Inflammatory macrophage (primary cell): ENCODE results near the gene MRPL27.
A peak's percentile ranks its signal among the peaks of the same experiment; 100 is the strongest.

ENCODE experiments used
- DNase-seq, 2 donors: peaks; one replicate each; pipeline ENCODE4 v3.0.0-alpha.2; 2020 to 2022

The MRPL27 gene

GRCh38 chr17:50359998-50360461, 13.0 kb downstream of the MRPL27 start:
- no peak for DNase-seq

- DNase-seq = no peak
Observed at GRCh38 chr17:50359005-50359699, 13.8 kb downstream of the MRPL27 start.

- no peak for DNase-seq
Observed at GRCh38 chr17:50358177-50358576, 14.8 kb downstream of the MRPL27 start.

GRCh38 chr17:50356892-50357510, 16.0 kb downstream of the MRPL27 start:
- no peak for DNase-seq

GRCh38 chr17:50356418-50356817, 16.6 kb downstream of the MRPL27 start:
- DNase-seq = no peak

GRCh38 chr17:50355701-50356341, 17.2 kb downstream of the MRPL27 start:
- DNase-seq = no peak

- no peak for DNase-seq
Observed at GRCh38 chr17:50355336-50355700, 17.7 kb downstream of the MRPL27 start.

GRCh38 chr17:50354776-50355175, 18.2 kb downstream of the MRPL27 start:
- no peak for DNase-seq

- DNase-seq = no peak
Observed at GRCh38 chr17:50354198-50354597, 18.8 kb downstream of the MRPL27 start.

- no peak for DNase-seq
Observed at GRCh38 chr17:50353600-50354195, 19.3 kb downstream of the MRPL27 start.

- DNase-seq = no peak
Observed at GRCh38 chr17:50352693-50353599, 20.0 kb downstream of the MRPL27 start.

GRCh38 chr17:50352072-50352692, 20.8 kb downstream of the MRPL27 start:
- no peak for DNase-seq

GRCh38 chr17:50350733-50351132, 22.3 kb downstream of the MRPL27 start:
- no peak for DNase-seq

- no peak for DNase-seq
Observed at GRCh38 chr17:50349243-50349600, 23.8 kb downstream of the MRPL27 start.

GRCh38 chr17:50348522-50349242, 24.3 kb downstream of the MRPL27 start:
- DNase-seq = no peak

GRCh38 chr17:50347894-50348291, 25.1 kb downstream of the MRPL27 start:
- DNase-seq = no peak

GRCh38 chr17:50347117-50347893, 25.7 kb downstream of the MRPL27 start:
- DNase-seq = no peak

- DNase-seq = peak in 1 of 2 donors; percentile 8
Observed at GRCh38 chr17:50346313-50347116, 26.5 kb downstream of the MRPL27 start.
